Mesenchymal stem cell (in vitro differentiated cells and primary cell): Measurements from ENCODE around the gene CHADL.

ENCODE experiments used
- DNase-seq: peaks from one replicate; pipeline ENCODE4 v3.0.0-alpha.2; 2013
- H2AFZ ChIP-seq: one replicate; pipeline ENCODE4 v1.6.1; 2013; ENCODE audit warnings: low read depth, mild to moderate bottlenecking, control low read depth, inconsistent platforms, low read length, moderate library complexity
- H2AK5ac ChIP-seq: 2 replicates; pipeline ENCODE4 v1.6.1; 2013; ENCODE audit warnings: low read length, moderate library complexity, mild to moderate bottlenecking, inconsistent platforms; ENCODE audit not compliant: severe bottlenecking
- H2BK120ac ChIP-seq: one replicate; pipeline ENCODE4 v1.6.1; 2013; ENCODE audit warnings: low read depth, mild to moderate bottlenecking, inconsistent platforms, low read length, moderate library complexity
- H2BK12ac ChIP-seq, 2 experiments: one replicate each; pipeline ENCODE4 v1.6.1; 2013; ENCODE audit warnings: inconsistent platforms in 2 of 2, low read length in 2 of 2, mild to moderate bottlenecking in 2 of 2, moderate library complexity in 2 of 2, control low read depth in 1 of 2
- H2BK15ac ChIP-seq: one replicate; pipeline ENCODE4 v1.6.1; 2013; ENCODE audit warnings: mild to moderate bottlenecking, low read depth, inconsistent platforms; ENCODE audit not compliant: poor library complexity, severe bottlenecking
- H2BK5ac ChIP-seq: 2 replicates; pipeline ENCODE4 v1.6.1; 2013; ENCODE audit warnings: low read depth, mild to moderate bottlenecking, low read length, control low read depth, inconsistent platforms; ENCODE audit not compliant: poor library complexity, severe bottlenecking
- H3K14ac ChIP-seq, 2 experiments: one replicate each; pipeline ENCODE4 v1.6.1; 2013; ENCODE audit warnings: inconsistent platforms in 2 of 2, low read length in 2 of 2, control low read depth in 1 of 2, mild to moderate bottlenecking in 1 of 2, moderate library complexity in 1 of 2
- H3K18ac ChIP-seq, 2 experiments: one replicate each; pipeline ENCODE4 v1.6.1; 2013; ENCODE audit warnings: inconsistent platforms in 2 of 2, low read length in 2 of 2, control low read depth in 1 of 2, low read depth in 1 of 2, mild to moderate bottlenecking in 1 of 2
- H3K23ac ChIP-seq, 2 experiments: one replicate each; pipeline ENCODE4 v1.6.1; 2013; ENCODE audit warnings: inconsistent platforms in 2 of 2, low read length in 2 of 2, mild to moderate bottlenecking in 2 of 2, moderate library complexity in 2 of 2, control low read depth in 1 of 2
- H3K27ac ChIP-seq: 2 replicates; pipeline ENCODE4 v1.5.1; 2013; ENCODE audit warnings: mild to moderate bottlenecking, moderate library complexity, low read length, control low read depth, inconsistent platforms; ENCODE audit not compliant: poor library complexity, severe bottlenecking
- H3K27me3 ChIP-seq, 2 experiments: 2 replicates each; pipeline versions ENCODE4 v1.6.1 to v1.7.0; 2013; ENCODE audit warnings: low read length in 2 of 2, mild to moderate bottlenecking in 2 of 2, moderate library complexity in 2 of 2, control low read depth in 1 of 2, inconsistent platforms in 1 of 2; ENCODE audit not compliant: control insufficient read depth in 1 of 2, insufficient read depth in 1 of 2
- H3K36me3 ChIP-seq, 2 experiments: 2 replicates each; pipeline versions ENCODE4 v1.6.1 to v1.7.0; 2013; ENCODE audit warnings: low read length in 2 of 2, control low read depth in 1 of 2, inconsistent platforms in 1 of 2, low read depth in 1 of 2, mild to moderate bottlenecking in 1 of 2; ENCODE audit not compliant: insufficient read depth in 2 of 2, control insufficient read depth in 1 of 2
- H3K4ac ChIP-seq, 2 experiments: one replicate each; pipeline ENCODE4 v1.6.1; 2013; ENCODE audit warnings: inconsistent platforms in 2 of 2, low read length in 2 of 2, mild to moderate bottlenecking in 2 of 2, moderate library complexity in 2 of 2, control low read depth in 1 of 2, low read depth in 1 of 2
- H3K4me1 ChIP-seq: 2 replicates; pipeline ENCODE4 v1.6.1; 2013; ENCODE audit warnings: low read depth, low read length, control low read depth; ENCODE audit not compliant: control insufficient read depth, insufficient read depth
- H3K4me2 ChIP-seq: 2 replicates; pipeline ENCODE4 v1.6.1; 2013; ENCODE audit warnings: low read length, mild to moderate bottlenecking, inconsistent platforms; ENCODE audit not compliant: poor library complexity, severe bottlenecking
- H3K4me3 ChIP-seq, 2 experiments: 2 replicates each; pipeline versions ENCODE4 v1.5.1 to v1.7.0; 2013; ENCODE audit warnings: low read length in 2 of 2, mild to moderate bottlenecking in 2 of 2, control low read depth in 1 of 2, low read depth in 1 of 2; ENCODE audit not compliant: insufficient read depth in 1 of 2
- H3K79me1 ChIP-seq: replicated peaks from 2 replicates; pipeline ENCODE4 v1.6.1; 2013; ENCODE audit warnings: mild to moderate bottlenecking, control low read depth, low read length, inconsistent platforms; ENCODE audit not compliant: poor library complexity, severe bottlenecking
- H3K9ac ChIP-seq: 2 replicates; pipeline ENCODE4 v1.7.0; 2013; ENCODE audit warnings: mild to moderate bottlenecking, low read length, moderate library complexity
- H3K9me3 ChIP-seq: 2 replicates; pipeline ENCODE4 v1.7.0; 2013; ENCODE audit warnings: mild to moderate bottlenecking, low read length; ENCODE audit not compliant: control insufficient read depth
- H4K8ac ChIP-seq: one replicate; pipeline ENCODE4 v1.6.1; 2013; ENCODE audit warnings: inconsistent platforms, mild to moderate bottlenecking, low read length, moderate library complexity
- H4K91ac ChIP-seq: one replicate; pipeline ENCODE4 v1.6.1; 2013; ENCODE audit warnings: mild to moderate bottlenecking, low read length, inconsistent platforms
- WGBS: methylation state at CpG from one replicate; pipeline ENCODE4 v1.1.7; 2013; ENCODE audit warnings: mixed read lengths; 5-methylcytosine and 5-hydroxymethylcytosine counted together

CHADL gene

GRCh38 chr22:41280854-41281253 is 40.1 kb upstream of the CHADL start:
- Histone ChIP-seq H3K9me3 (no peaks in the 10 kb centered on the region), H3K14ac (no peak overlapping the region), H4K8ac (no peak overlapping the region), H2BK5ac (no peak overlapping the region), H3K27ac (no peak overlapping the region), H3K4me1 (peaks cover 20% of the 10 kb centered on the region), H2AK5ac (no peak overlapping the region), H3K4ac (no peak overlapping the region), H2BK12ac (no peak overlapping the region), H3K36me3 (peaks cover 52 to 69% of the 10 kb centered on the region in 2 experiments), H3K9ac (no peak overlapping the region), H4K91ac (no peak overlapping the region), H3K4me2 (no peak overlapping the region), H3K18ac (no peak overlapping the region), H3K23ac (no peak overlapping the region), H3K27me3 (no peaks in the 10 kb centered on the region), H3K79me1 (peaks cover 23% of the 10 kb centered on the region), H2AFZ (no peak overlapping the region), H2BK120ac (no peak overlapping the region), H2BK15ac (no peak overlapping the region), H3K4me3 (no peak overlapping the region)
- no peak for DNase-seq
- 94% methylated on average over 2 of the region's 2 CpGs for WGBS

GRCh38 chr22:41280065-41280464 is 39.3 kb upstream of the CHADL start:
- Histone ChIP-seq H3K4me3 (no peak overlapping the region), H2BK12ac (no peak overlapping the region), H3K4ac (no peak overlapping the region), H3K4me2 (no peak overlapping the region), H2AK5ac (no peak overlapping the region), H3K36me3 (peaks cover 54 to 76% of the 10 kb centered on the region in 2 experiments), H3K14ac (no peak overlapping the region), H2BK5ac (no peak overlapping the region), H2AFZ (no peak overlapping the region), H3K79me1 (peaks cover 25% of the 10 kb centered on the region), H2BK120ac (no peak overlapping the region), H4K91ac (no peak overlapping the region), H3K4me1 (peaks cover 14% of the 10 kb centered on the region), H3K18ac (no peak overlapping the region), H2BK15ac (no peak overlapping the region), H3K23ac (no peak overlapping the region), H3K9me3 (no peaks in the 10 kb centered on the region), H3K27me3 (no peaks in the 10 kb centered on the region), H3K27ac (no peak overlapping the region), H4K8ac (no peak overlapping the region), H3K9ac (no peak overlapping the region)
- 91% methylated on average over 3 of the region's 3 CpGs for WGBS
- DNase-seq: no peak

GRCh38 chr22:41274856-41275255 is 34.1 kb upstream of the CHADL start:
- Histone ChIP-seq H3K18ac (no peak overlapping the region), H2AFZ (no peak overlapping the region)
- WGBS: 95% methylated on average over 3 of the region's 4 CpGs

GRCh38 chr22:41273128-41273527 is 32.4 kb upstream of the CHADL start:
- no peaks in the 10 kb centered on the region for H3K9me3 ChIP-seq
- 99% methylated on average over 7 of the region's 7 CpGs for WGBS

More at GRCh38 chr22:41274856-41275255, 34.1 kb upstream of the CHADL start:
- H3K4me2 ChIP-seq: no peak overlapping the region
- no peak overlapping the region for H3K27ac ChIP-seq
- H3K14ac ChIP-seq: no peak overlapping the region
- no peaks in the 10 kb centered on the region for H3K27me3 ChIP-seq
- H2BK15ac ChIP-seq: no peak overlapping the region
- no peak overlapping the region for H3K9ac ChIP-seq
- no peak for DNase-seq
- no peaks in the 10 kb centered on the region for H3K9me3 ChIP-seq
- no peak overlapping the region for H3K4ac ChIP-seq
- H4K8ac ChIP-seq: no peak overlapping the region
- no peak overlapping the region for H3K4me3 ChIP-seq
- H4K91ac ChIP-seq: no peak overlapping the region
- no peak overlapping the region for H2BK120ac ChIP-seq
- H2BK12ac ChIP-seq: no peak overlapping the region
- H3K79me1 ChIP-seq: peaks cover 28% of the 10 kb centered on the region
- no peaks in the 10 kb centered on the region for H3K4me1 ChIP-seq
- peaks cover 76 to 77% of the 10 kb centered on the region in 2 experiments for H3K36me3 ChIP-seq
- no peak overlapping the region for H2BK5ac ChIP-seq
- H3K23ac ChIP-seq: no peak overlapping the region
- H2AK5ac ChIP-seq: no peak overlapping the region

More at GRCh38 chr22:41273128-41273527, 32.4 kb upstream of the CHADL start:
- no peak overlapping the region for H2AFZ ChIP-seq
- H2BK5ac ChIP-seq: no peak overlapping the region
- H3K14ac ChIP-seq: no peak overlapping the region
- H2AK5ac ChIP-seq: no peak overlapping the region
- H4K8ac ChIP-seq: no peak overlapping the region
- no peak overlapping the region for H3K18ac ChIP-seq
- no peak overlapping the region for H2BK120ac ChIP-seq
- peaks cover 74 to 79% of the 10 kb centered on the region in 2 experiments for H3K36me3 ChIP-seq
- no peak overlapping the region for H2BK12ac ChIP-seq
- H4K91ac ChIP-seq: no peak overlapping the region
- no peak overlapping the region for H3K9ac ChIP-seq
- no peak overlapping the region for H3K4me3 ChIP-seq
- H3K27ac ChIP-seq: no peak overlapping the region
- H3K23ac ChIP-seq: no peak overlapping the region
- H3K79me1 ChIP-seq: peaks cover 29% of the 10 kb centered on the region
- DNase-seq: no peak
- H3K27me3 ChIP-seq: no peaks in the 10 kb centered on the region
- no peaks in the 10 kb centered on the region for H3K4me1 ChIP-seq
- H3K4ac ChIP-seq: no peak overlapping the region
- H2BK15ac ChIP-seq: no peak overlapping the region
- H3K4me2 ChIP-seq: no peak overlapping the region
